Measurements from ENCODE around the gene KIAA1755.
A peak's percentile ranks its signal among the peaks of the same experiment; 100 is the strongest.

The KIAA1755 gene

DNA sequence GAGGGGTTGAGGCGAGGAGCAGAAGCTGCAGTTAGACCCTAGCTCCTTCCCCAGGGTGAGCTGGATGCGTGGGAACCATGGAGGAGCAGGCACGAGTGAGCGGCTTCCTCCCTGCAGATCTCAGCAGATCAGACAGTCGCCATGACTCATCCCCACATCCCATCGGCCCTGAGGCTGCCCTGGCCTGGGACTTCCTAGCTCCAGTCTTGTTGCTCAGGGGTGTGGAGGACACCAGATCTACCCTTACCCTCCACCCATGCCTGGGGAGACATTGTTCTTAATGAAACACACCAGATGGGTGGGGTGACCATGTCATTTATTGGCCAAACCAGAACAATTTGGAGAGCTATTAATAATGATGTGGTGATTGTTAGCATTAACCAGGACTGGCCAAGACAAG, 59.2 kb downstream of the KIAA1755 start:
- TF ChIP-seq, protein P1, sequence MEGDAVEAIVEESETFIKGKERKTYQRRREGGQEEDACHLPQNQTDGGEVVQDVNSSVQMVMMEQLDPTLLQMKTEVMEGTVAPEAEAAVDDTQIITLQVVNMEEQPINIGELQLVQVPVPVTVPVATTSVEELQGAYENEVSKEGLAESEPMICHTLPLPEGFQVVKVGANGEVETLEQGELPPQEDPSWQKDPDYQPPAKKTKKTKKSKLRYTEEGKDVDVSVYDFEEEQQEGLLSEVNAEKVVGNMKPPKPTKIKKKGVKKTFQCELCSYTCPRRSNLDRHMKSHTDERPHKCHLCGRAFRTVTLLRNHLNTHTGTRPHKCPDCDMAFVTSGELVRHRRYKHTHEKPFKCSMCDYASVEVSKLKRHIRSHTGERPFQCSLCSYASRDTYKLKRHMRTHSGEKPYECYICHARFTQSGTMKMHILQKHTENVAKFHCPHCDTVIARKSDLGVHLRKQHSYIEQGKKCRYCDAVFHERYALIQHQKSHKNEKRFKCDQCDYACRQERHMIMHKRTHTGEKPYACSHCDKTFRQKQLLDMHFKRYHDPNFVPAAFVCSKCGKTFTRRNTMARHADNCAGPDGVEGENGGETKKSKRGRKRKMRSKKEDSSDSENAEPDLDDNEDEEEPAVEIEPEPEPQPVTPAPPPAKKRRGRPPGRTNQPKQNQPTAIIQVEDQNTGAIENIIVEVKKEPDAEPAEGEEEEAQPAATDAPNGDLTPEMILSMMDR (IDR thresholded peaks at IDR 0.05; ENCODE audit: low read depth, low read length, missing control alignments), result no peak
- no peaks in the 10 kb centered on the region for H3K27me3 ChIP-seq (replicated peaks)
- peak overlapping the region; percentile 30 for H3K27ac ChIP-seq
- no peaks in the 10 kb centered on the region for H3K36me3 ChIP-seq (replicated peaks)
- peak; percentile 84 for DNase-seq
- in situ Hi-C loops (cut with HindIII; ENCODE audit: low pct_ligation_motif_present, low sequenced_read_pairs), result no loop called here
- no peak overlapping the region for H3K4me3 ChIP-seq (ENCODE audit: low read depth, low read length)

GRCh38 chr20:38200646-38201045, 59.9 kb downstream of the KIAA1755 start:
- H3K27me3 ChIP-seq (replicated peaks), result no peaks in the 10 kb centered on the region
- in situ Hi-C loops (cut with HindIII; ENCODE audit: low pct_ligation_motif_present, low sequenced_read_pairs), result no loop called here
- TF ChIP-seq, protein P1 (IDR thresholded peaks at IDR 0.05; ENCODE audit: low read depth, low read length, missing control alignments), result no peak
- H3K4me3 ChIP-seq (ENCODE audit: low read depth, low read length), result no peak overlapping the region
- H3K36me3 ChIP-seq (replicated peaks), result no peaks in the 10 kb centered on the region
- H3K27ac ChIP-seq, result no peak overlapping the region
- DNase-seq, result no peak

- H3K27me3 ChIP-seq (replicated peaks), result no peaks in the 10 kb centered on the region
- TF ChIP-seq, protein P1 (IDR thresholded peaks at IDR 0.05; ENCODE audit: low read depth, low read length, missing control alignments), result no peak
- H3K4me3 ChIP-seq (ENCODE audit: low read depth, low read length), result no peak overlapping the region
- H3K36me3 ChIP-seq (replicated peaks), result no peaks in the 10 kb centered on the region
- no peak for DNase-seq
- in situ Hi-C loops (cut with HindIII; ENCODE audit: low pct_ligation_motif_present, low sequenced_read_pairs), result no loop called here
- no peak overlapping the region for H3K27ac ChIP-seq
Measured at GRCh38 chr20:38199501-38200390, 60.8 kb downstream of the KIAA1755 start.

- H3K4me3 ChIP-seq (ENCODE audit: low read depth, low read length), result no peak overlapping the region
- no peaks in the 10 kb centered on the region for H3K27me3 ChIP-seq (replicated peaks)
- no peaks in the 10 kb centered on the region for H3K36me3 ChIP-seq (replicated peaks)
- in situ Hi-C loops (cut with HindIII; ENCODE audit: low pct_ligation_motif_present, low sequenced_read_pairs), result no loop called here
- H3K27ac ChIP-seq, result no peak overlapping the region
- TF ChIP-seq, protein P1 (IDR thresholded peaks at IDR 0.05; ENCODE audit: low read depth, low read length, missing control alignments), result no peak
- no peak for DNase-seq
Measured at GRCh38 chr20:38198238-38198861, 62.2 kb downstream of the KIAA1755 start.

DNA sequence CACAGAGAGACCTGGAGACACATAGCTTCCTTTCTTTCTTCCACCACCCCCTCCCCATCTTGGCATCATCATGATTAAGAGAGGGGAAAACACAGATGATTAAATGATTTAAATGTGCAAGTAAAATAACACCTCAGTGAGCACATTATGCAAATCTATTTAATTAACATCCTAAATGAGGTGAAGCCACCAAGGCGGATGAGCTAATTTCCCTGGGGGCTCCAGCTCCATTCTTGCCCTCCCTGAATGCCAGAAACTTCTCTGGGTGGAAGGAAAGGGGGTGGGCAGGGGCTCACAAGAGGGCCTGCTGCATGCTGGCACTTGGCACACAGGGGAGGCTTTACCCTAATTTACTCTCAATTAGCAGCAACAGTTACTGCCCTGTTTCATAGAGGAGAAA, 62.9 kb downstream of the KIAA1755 start:
- TF ChIP-seq, protein P1 (IDR thresholded peaks at IDR 0.05; ENCODE audit: low read depth, low read length, missing control alignments), result no peak
- in situ Hi-C loops (cut with HindIII; ENCODE audit: low pct_ligation_motif_present, low sequenced_read_pairs), result no loop called here
- H3K27ac ChIP-seq, result no peak overlapping the region

More for the DNA sequence above, 62.9 kb downstream of the KIAA1755 start:
- Histone ChIP-seq H3K4me3 (ENCODE audit: low read depth, low read length) (no peak overlapping the region), H3K36me3 (replicated peaks) (no peaks in the 10 kb centered on the region), H3K27me3 (replicated peaks) (no peaks in the 10 kb centered on the region)
- no peak for DNase-seq

Data from brain microvascular endothelial cell (primary cell).